ENCODE results near the gene ENOX1.

ENOX1 gene

GRCh38 chr13:43669964-43670363 lies 116.8 kb downstream of the ENOX1 start:
- DNase-seq (ENCODE audit: low spot score): no peak

- DNase-seq (ENCODE audit: low spot score): no peak
These were observed 117.7 kb downstream of the ENOX1 start for GRCh38 chr13:43669101-43669500.

- DNase-seq (ENCODE audit: low spot score): no peak
These were observed 120.4 kb downstream of the ENOX1 start for GRCh38 chr13:43666403-43666802.

- no peak for DNase-seq (ENCODE audit: low spot score)
These were observed 121.4 kb downstream of the ENOX1 start for GRCh38 chr13:43665388-43665787.

GRCh38 chr13:43664700-43665191 lies 122.0 kb downstream of the ENOX1 start:
- DNase-seq (ENCODE audit: low spot score): no peak

GRCh38 chr13:43663474-43664090 lies 123.2 kb downstream of the ENOX1 start:
- DNase-seq (ENCODE audit: low spot score): no peak

GRCh38 chr13:43662976-43663375 lies 123.8 kb downstream of the ENOX1 start:
- no peak for DNase-seq (ENCODE audit: low spot score)

- no peak for DNase-seq (ENCODE audit: low spot score)
These were observed 125.5 kb downstream of the ENOX1 start for GRCh38 chr13:43661161-43661830.

GRCh38 chr13:43657485-43657884 lies 129.3 kb downstream of the ENOX1 start:
- DNase-seq (ENCODE audit: low spot score): no peak

- DNase-seq (ENCODE audit: low spot score): no peak
These were observed 132.8 kb downstream of the ENOX1 start for GRCh38 chr13:43653980-43654379.

GRCh38 chr13:43653395-43653794 lies 133.4 kb downstream of the ENOX1 start:
- DNase-seq (ENCODE audit: low spot score): no peak

GRCh38 chr13:43652760-43653159 lies 134.0 kb downstream of the ENOX1 start:
- DNase-seq (ENCODE audit: low spot score): no peak

- no peak for DNase-seq (ENCODE audit: low spot score)
These were observed 135.9 kb downstream of the ENOX1 start for GRCh38 chr13:43650882-43651281.

GRCh38 chr13:43648733-43649132 lies 138.0 kb downstream of the ENOX1 start:
- DNase-seq (ENCODE audit: low spot score): no peak

- DNase-seq (ENCODE audit: low spot score): no peak
These were observed 139.3 kb downstream of the ENOX1 start for GRCh38 chr13:43647471-43647870.

- no peak for DNase-seq (ENCODE audit: low spot score)
These were observed 146.3 kb downstream of the ENOX1 start for GRCh38 chr13:43640476-43640875.

- DNase-seq (ENCODE audit: low spot score): no peak
These were observed 155.7 kb downstream of the ENOX1 start for GRCh38 chr13:43631106-43631505.

- no peak for DNase-seq (ENCODE audit: low spot score)
These were observed 156.9 kb downstream of the ENOX1 start for GRCh38 chr13:43629691-43630480.

GRCh38 chr13:43626994-43627393 lies 159.8 kb downstream of the ENOX1 start:
- no peak for DNase-seq (ENCODE audit: low spot score)

- DNase-seq (ENCODE audit: low spot score): no peak
These were observed 172.7 kb downstream of the ENOX1 start for GRCh38 chr13:43614063-43614462.

GRCh38 chr13:43611281-43612273 lies 175.2 kb downstream of the ENOX1 start:
- no peak for DNase-seq (ENCODE audit: low spot score)
